ENCODE measurements around the gene COL5A1.

Gene COL5A1

DNA sequence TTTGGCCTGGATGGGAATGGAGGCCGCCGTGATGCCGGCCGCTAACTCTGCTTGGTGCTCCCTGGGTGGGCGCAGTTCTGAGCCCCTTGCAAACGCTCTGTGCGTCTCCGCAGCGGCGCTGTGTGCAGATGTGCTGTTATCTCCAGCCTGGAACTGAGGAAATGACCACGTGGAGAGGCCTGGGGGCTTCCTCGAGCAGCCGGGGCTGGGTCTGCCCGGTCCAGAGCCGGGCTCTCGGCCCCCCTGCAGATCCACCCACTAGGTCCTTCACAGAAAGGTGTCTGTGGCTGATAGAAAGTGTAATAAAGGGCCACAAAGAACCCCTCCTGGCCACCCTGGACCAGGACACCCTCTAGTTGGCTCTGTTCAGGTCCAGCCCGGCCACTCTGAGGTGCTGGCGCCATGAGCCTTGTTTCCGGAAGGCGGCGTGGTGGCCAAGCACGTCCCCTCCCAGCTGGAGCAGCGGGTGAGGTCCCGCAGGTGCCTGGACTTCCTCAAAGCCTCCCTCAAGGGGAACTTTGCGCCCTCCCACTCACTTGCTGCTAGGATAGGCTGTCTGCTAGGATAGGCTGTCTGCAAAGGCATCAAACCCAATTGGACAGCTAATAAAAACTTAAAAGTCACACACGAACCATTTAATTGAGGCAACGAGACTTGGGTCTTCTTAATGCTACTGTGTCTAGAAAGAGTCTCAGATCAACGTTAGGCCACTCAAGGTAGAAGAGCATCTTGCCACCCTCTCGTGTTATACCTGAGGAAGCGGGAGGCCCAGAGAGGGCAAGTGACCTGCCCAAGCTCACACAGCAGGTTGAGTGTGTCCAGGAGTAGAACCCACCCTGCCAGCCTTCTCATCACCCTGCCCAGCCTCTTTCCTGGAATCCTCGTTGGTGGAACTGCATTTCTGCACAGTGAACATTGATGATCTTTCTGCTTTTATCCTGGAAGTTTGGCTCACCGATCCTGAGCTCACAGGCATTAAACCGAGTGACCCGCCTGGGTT is 129.7 kb downstream of the COL5A1 start:
- DNase-seq (ENCODE audit: low spot score), result peak; percentile 25

DNA sequence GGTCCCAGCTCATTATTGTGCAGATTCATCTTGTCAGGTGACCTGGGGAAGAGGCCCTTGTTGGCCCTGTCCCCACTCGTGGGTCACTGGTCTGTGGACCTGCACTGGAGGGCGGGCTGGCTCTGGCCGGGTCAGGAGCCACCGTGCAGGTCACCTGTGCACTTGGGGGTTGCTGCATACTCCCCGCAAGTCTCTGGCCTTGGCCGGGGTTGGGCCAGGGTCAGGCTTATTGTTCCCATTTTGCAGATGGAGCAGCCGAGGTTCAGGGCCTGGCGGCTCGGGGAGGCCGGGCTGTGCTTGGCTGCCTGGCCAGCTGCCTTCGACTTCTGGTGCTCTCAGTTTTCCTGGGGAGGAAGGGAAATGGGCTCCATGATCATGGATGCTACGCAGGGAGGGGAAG is 130.7 kb downstream of the COL5A1 start:
- DNase-seq (ENCODE audit: low spot score), result no peak

DNA sequence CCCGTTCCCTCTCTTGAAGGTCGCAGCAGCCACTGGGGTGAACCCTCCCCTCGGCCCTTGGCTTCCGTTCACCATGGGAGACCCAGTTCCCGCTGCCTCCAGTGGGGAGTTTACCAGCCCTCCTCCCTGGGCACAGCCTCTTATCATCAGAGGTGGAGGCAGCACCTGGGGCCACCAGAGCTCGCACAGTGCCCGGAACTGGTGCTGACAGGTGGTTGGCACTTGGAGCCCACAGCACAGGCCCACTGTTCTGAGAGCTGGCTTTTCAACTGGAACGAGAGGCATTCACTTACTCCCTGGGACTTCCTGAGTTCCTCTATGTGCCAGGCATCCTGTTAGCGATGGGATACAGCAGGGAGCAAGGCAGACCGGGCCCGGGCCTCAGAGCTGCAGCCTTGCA is 132.2 kb downstream of the COL5A1 start:
- DNase-seq (ENCODE audit: low spot score), result no peak

DNA sequence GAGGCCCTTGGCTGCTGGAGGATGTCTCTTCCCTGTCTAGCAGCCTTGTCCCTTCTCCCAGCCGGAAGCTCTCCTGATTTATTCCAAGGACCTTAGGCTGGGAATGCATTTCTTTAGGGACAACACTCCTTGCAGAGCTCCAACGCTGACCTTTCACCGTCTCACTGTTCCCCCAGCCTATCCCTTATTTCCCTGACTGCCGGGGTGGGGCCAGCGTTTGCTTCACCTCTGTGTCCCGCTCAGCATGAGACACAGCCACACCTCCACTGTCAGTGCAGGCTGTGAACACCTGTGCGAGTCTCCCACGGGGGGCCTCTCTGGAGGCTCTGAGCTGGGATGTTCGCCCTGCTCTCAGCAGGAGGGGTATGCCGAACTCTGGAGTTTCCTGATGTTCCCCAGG is 132.8 kb downstream of the COL5A1 start:
- no peak for DNase-seq (ENCODE audit: low spot score)

DNA sequence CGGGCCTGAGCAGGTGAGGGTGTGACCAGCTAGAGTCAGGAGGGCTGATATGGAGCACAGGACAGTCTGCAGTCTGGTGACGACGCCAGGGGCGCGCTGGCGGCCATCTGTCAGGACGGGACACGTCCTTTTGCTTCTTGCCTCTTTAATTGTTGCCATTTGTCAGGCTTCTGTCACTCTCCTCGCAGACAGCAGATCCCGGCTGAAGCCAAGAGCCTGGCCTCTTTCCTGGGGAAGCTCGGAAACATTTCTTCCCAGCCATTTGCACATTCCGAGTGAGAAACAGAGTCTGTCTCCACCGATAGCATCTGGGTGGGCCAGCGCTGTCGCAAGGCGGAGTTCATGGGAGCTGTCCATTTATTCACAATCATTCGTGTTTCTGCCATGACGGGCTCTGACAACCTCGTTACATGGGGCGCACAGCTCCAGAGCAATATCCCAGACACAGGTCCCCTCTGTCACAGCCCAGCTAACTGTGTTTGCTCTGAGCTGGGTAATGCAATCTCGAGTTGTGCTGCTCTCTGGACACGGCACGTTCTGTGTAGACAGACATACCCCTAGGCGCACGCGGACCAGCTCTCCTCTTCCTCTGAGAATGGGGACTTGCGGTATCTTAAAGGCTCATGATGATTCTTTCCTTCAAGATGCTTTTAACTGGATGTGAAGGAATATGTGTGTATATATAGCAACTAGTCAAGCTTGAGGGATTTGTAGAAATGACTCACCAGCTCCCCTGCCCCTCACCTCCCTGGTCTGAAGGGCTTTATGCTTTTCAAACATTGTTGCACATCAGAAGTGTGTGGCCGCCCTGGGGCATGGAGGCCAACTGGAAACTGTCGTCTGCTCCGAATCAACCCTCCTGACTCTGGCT is 133.7 kb downstream of the COL5A1 start:
- DNase-seq (ENCODE audit: low spot score), result no peak

DNA sequence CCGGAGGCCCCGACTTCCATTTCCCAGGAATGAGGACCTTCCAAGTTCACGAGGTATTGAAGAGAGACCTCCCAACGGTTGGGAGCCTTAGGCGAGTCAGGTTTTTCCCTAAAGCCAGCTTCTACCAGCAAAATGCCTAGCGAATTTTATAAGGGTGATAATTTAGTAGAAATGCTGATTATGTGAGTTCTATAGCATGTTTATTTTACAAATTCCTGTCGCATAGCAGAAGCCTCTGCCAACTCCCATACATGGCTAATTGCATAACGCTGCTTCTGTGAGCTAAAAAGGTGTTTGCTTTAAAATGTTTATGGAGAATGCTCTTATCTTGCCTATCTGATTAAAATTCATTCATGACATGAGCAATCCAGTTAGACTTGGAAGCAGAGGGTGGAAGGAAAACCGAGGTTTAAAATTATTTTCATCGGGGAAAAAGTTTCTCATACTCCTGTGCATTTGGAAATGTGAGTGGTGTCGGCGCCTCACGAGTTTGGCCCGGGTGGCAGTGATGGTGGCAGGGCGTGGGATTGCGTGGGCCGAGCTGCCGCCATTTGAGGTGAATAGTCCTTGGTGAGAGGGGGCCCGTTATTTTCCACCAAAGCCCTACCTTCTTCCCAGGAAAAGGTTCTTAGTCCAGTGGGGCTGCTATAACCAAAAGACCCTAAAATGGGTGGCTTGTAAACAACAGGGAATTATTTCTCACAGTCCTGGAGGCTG is 134.6 kb downstream of the COL5A1 start:
- no peak for DNase-seq (ENCODE audit: low spot score)

DNA sequence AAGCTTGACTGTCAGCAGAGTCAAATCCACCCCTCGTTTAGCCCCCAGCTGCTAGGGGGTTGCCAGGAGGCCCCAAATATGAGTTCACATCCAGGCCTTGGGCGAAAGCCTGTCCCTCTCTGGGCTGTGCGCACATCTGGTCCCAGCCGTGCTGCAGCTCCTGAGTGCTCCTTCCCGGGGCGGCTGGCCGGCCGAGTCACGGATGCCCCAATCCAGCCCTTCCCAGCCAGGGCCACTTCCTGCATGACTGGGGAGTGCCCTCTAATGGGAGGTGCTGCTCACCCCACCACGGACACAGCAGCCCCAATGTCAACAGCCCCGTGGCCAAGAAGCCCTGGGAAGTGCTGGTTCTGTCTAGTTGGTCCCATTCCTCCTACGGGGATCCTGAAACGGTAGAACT is 135.6 kb downstream of the COL5A1 start:
- DNase-seq (ENCODE audit: low spot score), result no peak

DNA sequence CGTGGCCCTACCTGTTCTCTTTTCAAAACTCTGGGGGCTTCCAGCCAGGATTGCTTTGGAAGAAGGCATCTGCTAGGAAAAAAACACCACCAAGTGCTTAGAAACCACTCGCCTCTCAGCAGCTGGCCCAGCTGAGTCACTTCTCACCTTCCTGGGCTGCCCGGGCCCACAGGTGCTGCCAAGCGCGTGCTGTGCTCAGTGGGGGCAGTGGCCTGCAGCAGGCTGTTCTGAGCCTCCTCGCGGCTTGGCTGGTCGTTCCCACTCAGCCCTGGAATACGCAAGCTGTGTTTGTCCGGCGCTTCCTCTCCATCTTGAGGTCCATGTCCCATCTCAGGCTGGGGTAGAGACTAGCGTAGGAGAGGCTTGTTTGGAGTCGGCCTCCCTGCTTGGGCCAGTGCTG is 136.6 kb downstream of the COL5A1 start:
- no peak for DNase-seq (ENCODE audit: low spot score)

DNA sequence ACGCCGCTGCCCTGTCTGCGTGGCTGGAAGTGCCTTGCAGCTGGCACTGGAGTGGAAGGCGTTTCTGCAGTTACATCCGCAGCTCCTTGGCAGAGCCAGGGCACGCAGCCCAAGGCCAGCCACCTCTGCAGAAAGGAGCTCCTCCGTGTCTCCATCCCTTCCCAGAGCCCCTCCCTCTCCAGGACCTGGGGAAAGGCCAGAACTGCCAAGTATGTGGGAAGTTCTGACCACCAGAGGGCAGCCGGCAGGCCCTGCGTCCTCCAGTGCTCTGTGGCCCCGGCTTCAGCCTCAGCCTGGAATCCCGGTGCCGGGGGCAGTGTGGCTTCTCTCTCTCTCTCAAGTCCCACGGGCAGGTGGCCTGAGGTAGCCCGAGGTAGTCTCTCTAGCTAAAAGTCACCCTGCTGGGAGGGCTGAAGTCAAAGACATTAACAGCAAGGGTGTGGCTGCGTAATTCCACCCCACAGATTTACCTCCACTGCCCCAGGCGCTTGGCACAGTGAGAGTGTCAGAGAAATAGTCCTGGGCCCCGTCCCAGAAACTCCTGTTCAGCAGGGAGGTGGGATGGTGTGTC is 137.3 kb downstream of the COL5A1 start:
- DNase-seq (ENCODE audit: low spot score), result no peak

DNA sequence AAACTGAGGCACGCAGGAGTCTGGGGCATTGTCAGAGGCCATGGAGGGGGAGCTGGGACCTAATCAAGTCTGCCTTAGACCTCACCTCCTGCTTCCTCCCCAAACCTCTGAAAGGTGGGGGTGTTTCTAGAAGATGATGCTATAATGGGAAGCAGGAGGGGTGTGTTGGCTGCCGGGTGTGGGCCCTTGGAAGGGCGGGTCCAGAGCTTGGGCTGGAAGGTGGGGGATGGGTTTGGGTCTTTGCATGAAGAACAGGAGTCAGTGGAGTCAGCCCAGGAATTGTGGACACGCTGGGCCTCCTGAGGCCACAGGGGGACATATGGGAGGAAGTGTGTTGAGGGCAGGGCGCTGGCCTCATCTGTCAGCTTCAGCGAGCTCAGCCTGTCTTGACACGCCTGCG is 138.0 kb downstream of the COL5A1 start:
- no peak for DNase-seq (ENCODE audit: low spot score)

DNA sequence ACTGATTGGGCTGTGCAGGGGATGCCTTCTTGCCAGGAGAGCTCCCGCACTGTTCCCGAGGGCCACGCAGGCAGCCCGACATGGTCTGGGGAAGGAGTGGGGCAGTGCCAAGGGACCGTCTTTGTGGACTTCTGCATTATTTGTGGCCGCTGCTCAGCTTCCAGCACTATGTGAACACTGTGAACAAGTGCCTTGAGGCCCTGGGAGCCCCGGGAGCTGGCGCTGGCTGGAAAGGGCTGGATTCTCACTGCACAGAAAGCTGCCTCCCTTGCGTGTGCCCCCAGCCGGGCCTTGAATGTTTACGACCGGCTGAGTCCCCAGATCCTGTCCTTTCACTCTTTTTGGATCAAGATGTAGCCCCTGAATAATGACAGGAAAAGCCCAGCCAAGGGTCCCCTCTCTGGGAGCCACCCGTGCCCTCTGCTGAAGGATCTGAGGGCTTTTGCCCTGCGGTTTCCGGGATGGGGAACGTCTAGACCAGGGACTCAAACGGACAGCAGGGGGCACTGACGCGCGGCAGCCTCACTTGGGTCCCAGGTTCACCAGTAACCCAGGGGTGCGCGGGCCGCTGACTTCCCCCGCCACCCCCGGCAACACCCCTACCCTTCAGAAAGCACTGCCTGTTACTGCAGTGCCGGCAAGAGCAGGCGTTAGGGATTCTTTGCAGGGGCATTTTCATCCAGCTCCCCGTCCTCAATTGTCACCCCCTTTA is 140.1 kb downstream of the COL5A1 start:
- DNase-seq (ENCODE audit: low spot score), result peak; percentile 29

DNA sequence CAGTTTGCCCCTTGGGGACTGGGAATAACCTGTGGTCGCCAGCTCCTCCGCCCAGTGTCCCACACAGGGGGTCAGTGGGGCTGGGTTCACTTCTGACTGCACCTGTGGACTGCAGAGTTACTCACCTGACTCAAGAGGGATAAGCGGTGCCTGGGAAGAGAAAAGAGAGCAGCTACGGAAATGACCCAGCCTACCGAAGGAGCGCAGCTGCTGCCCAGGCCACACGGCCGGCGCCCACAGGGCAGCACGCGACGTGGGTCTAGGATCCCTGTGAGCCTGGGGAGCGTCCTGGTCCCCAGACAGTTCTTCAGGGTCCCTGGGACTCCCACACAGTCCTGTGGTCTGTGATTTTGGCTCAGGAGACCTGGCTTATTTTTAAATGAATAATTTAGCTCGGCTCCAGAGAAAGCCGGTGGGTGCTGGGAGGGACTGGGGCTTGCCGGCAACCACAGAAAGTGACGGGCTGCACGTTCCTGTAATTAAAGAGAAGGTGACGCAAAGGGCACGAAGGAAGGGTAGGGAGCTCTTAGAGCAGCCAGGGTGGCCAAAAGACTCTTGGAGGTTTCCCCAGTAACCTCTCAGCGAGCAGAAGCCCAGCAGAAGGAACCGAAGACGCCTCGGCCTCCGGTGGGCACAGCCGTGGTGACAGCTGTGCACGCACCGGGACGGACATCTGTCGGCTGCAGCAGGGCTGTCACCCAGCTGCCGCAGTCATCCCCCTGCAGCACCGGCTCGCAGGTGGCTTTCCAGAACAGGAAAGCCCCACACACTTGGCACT is 141.5 kb downstream of the COL5A1 start:
- peak; percentile 11 for DNase-seq (ENCODE audit: low spot score)

DNA sequence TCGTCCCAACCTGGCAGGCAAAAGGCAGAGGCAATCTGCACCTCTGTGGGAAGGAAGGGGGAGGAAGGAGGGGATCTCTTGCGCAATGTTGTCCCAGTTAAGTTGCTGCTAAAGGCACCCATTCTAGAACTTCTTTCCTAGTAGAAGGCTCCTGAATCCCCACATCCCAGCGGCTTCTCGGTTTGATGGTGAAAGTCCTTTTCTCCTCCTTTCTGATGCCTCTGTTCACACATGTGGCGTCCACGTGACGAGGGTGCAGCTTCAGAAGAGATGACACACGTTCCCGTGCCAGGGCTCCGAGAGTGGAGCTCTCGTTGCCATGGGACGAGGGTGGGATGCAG is 142.1 kb downstream of the COL5A1 start:
- no peak for DNase-seq (ENCODE audit: low spot score)

DNA sequence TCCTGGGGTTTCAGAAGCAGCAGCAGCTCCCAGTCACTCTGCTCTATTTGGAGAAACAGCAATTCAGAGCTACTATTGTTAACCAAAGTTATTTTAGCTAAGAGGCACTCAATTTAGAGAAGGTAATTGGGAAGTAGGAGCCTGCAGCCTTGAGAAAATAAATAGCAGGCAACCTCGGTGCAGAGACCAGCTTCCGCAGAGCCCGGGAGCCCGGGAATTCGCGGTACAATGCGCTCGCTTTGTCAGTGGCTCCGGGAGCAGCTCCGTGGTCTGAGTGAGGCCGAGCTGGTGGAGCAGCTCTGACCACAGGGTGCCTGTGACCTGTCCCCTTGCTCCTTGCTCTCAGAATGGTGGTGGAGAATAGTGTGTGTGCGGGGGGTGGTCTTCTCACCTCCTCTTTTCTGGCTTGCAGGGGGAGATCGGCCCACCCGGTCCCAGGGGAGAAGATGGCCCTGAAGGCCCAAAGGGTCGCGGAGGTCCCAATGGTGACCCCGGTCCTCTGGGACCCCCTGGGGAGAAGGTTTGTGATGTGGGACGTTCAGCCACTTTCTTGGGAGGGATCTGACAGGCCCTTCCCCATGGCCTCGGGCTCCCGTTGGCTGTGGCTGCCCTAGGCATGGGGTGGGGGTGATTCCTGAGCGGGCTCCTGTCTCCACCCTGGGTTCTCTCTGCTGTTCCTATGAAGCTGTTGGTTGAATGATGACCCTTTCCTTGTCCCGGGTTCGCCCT is 143.1 kb downstream of the COL5A1 start:
- DNase-seq (ENCODE audit: low spot score), result no peak

DNA sequence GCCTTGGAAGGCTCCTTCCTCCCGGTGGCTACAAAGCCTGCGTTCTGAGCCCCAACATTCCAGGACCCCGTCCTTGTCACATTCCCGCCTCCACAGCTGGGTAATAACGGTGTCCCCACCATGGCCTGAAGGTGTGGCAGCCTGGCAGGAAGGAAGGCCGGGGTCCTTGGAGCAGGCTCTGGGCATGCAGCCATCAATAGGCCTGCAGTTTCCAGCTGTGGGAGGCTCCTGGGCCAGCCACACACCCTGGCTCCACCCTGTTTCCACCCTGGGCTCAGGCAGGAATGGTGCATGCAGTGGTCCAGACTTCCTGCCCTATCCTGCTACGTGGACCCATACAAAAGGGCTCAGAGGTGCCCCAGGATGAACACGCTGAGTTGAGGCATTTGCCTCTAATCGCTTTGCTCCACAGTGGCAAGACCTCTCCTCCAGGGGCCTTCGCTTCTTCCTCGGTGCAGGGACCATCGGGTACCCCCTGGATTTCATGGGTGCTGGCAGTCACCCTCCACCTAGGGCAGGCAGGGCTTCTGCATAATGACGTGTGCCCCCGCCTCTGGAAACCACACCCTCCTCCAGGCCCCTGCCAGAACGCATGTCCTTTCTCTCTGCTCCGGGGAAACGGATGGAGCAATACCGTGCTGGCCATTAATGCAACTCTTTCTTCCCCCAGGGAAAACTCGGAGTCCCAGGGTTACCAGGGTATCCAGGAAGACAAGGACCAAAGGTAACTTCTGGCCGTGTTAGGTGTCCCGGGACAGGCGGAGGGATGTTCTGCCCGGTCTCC is 143.9 kb downstream of the COL5A1 start:
- no peak for DNase-seq (ENCODE audit: low spot score)

DNA sequence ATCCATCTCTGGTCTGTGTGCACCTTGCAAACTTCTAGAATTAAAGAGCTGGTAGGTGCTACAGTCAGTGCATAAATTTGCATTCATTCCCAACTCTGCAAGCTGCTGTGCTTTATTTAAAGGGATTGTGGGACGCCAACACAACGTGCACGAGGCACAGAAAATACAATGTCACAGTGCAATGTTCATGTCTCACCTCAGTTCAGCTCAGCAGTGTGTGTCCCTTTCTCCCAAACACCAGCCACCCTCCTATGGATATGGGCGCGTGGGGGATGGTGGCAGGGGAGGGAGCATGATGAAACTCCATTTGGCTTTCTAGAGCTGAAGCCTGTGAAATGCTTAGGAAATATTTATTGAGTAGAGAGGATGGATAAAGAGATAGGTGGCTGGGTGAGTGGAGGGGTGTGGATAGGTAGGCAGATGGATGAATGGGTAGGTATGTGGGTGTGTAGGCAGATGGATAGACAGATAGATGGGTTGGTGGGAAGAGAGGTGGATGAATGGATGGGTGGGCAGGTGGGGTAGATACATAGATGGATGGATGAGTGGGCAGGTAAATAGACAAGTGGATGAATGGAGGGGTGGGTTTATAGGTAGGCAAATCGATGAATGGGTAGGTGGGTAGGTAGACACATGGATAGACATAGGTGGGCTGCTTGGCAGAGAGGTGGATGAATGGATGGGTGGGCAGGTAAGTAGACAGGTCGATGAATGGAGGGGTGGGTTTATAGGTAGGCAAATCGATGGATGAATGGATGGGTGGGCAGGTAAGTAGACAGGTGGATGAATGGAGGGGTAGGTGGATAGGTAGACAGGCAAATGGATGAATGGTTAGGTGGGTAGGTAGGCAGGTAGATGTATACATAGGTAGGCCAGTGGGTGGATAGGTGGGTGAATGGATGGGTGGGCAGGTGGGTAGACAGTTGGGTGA is 146.3 kb downstream of the COL5A1 start:
- no peak for DNase-seq (ENCODE audit: low spot score)

DNA sequence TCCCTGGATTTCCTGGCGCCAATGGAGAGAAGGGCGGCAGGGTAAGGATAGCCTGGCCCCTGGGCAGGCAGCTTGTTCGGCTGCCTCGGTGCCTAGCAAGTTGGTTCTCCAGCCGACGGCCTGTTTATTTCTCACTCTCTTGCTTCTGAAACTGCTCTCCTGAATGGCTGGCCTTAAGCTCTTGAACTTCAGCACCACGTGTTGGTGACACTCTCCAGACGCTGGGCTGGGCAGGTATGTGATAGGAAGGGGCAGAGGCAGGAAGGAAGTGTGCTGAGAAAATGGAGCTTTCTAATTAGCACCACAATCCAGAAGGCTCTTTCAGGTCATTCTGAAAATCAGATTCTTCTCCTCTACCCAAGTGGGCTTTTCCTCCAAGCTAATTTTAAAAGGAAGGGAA is 147.6 kb downstream of the COL5A1 start:
- no peak for DNase-seq (ENCODE audit: low spot score)

DNA sequence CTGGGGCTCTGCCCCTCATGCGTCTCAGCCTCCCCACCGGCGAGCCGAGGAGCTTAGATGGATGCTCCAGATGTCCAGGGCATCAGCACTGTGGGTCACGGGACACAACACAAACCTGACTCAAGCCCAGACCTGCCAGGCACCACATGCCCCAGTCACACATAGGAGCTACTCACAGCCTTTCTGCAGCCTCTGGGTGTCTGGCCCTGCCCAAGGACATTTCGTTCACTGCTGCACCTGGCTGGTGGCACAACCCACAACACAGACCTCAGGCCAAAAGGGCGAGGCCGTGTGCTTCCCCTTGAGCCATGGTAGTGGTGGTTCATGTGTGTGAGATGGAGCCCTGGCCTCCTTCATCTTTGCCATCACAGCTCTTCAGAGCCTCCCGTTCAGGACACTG is 149.4 kb downstream of the COL5A1 start:
- no peak for DNase-seq (ENCODE audit: low spot score)
